ENCODE results near the gene MZT2B.
"Not testable (repeated sequence)": the region's sequence is repeated elsewhere in the genome, so short reads cannot be mapped to it uniquely, and the experiment has no call there.

MZT2B gene

DNA sequence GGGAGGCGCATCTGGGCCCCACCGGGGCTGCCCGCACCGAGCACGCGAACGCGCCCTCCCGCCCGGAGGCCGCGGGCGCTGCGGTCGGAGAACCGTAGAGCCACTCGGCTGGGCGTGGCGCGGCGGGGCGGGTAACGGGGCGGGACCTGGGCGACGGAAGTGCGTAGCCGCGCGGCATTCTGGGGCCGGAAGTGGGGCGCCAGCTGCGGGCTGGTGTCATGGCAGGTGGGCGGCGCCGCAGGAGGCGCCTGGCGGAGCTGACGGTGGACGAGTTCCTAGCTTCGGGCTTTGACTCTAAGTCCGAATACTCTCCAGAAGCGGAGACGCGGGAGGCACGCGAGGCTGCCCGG, 47.1 kb downstream of the MZT2B start:
- not testable (repeated sequence) for H3K27ac ChIP-seq (ENCODE audit: low read depth, low read length); H3K4me1 ChIP-seq (ENCODE audit: control insufficient read depth, insufficient read depth, low read length, unreplicated experiment); H3K27me3 ChIP-seq (ENCODE audit: insufficient read depth, low read length); H3K79me2 ChIP-seq (ENCODE audit: control insufficient read depth, insufficient read depth, low read length, unreplicated experiment); H3K36me3 ChIP-seq (ENCODE audit: insufficient read depth, low read length); H3K4me3 ChIP-seq (ENCODE audit: low read depth, low read length); H2AFZ ChIP-seq (ENCODE audit: low read length, unreplicated experiment)

DNA sequence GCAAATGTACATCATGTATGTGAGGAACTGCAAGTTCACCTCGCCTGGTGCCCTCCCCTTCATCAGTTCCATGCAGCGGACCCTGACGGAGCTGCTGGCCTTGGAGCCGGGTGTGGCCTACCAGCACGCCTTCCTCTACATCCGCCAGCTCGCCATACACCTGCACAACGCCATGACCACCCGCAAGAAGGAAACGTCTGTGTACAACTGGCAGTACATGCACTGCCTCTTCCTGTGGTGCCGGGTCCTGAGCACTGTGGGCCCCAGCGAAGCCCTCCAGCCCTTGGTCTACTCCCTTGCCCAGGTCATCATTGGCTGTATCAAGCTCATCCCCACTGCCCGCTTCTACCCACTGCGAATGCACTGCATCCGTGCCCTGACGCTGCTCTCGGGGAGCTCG, 48.3 kb downstream of the MZT2B start:
- H3K79me2 ChIP-seq (ENCODE audit: control insufficient read depth, insufficient read depth, low read length, unreplicated experiment); H2AFZ ChIP-seq (ENCODE audit: low read length, unreplicated experiment); H3K27ac ChIP-seq (ENCODE audit: low read depth, low read length); H3K4me1 ChIP-seq (ENCODE audit: control insufficient read depth, insufficient read depth, low read length, unreplicated experiment); H3K36me3 ChIP-seq (ENCODE audit: insufficient read depth, low read length); H3K4me3 ChIP-seq (ENCODE audit: low read depth, low read length); H3K27me3 ChIP-seq (ENCODE audit: insufficient read depth, low read length): not testable (repeated sequence)

DNA sequence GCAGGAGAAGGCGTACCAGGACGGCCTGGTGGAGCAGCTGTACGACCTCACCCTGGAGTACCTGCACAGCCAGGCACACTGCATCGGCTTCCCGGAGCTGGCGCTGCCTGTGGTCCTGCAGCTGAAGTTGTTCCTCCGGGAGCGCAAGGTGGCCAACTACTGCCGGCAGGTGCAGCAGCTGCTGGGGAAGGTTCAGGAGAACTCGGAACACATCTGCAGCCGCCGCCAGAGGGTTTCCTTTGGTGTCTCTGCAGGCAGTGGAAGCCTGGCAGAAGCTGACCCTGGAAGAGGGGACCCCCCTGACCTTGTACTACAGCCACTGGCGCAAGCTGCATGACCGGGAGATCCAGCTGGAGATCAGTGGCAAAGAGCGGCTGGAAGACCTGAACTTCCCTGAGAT, 48.8 kb downstream of the MZT2B start:
- not testable (repeated sequence) for H3K36me3 ChIP-seq (ENCODE audit: insufficient read depth, low read length); H3K27ac ChIP-seq (ENCODE audit: low read depth, low read length); H3K79me2 ChIP-seq (ENCODE audit: control insufficient read depth, insufficient read depth, low read length, unreplicated experiment); H3K4me3 ChIP-seq (ENCODE audit: low read depth, low read length); H3K4me1 ChIP-seq (ENCODE audit: control insufficient read depth, insufficient read depth, low read length, unreplicated experiment); H2AFZ ChIP-seq (ENCODE audit: low read length, unreplicated experiment); H3K27me3 ChIP-seq (ENCODE audit: insufficient read depth, low read length)

DNA sequence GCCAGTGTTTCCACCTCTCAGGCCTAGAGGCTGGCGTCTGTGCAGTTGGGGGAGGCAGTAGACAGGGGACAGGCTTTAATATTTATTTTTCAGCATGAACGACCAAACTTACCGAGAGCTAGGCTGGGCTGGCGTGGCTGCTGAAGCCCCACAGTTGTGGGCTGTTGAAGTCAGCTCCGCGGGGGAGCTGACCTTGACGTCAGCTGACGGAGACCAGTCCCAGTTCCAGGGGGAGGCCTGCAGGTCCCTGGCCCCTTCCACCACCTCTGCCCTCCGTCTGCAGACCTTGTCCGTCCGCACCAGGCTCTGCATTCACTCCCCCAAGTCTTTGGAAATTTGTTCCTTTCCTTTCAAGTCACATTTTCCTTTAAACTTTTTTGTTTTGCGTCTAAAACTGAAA, 49.6 kb downstream of the MZT2B start:
- peaks cover 3% of the 10 kb centered on the region; the same call in 1 of the 2 replicates for H3K27me3 ChIP-seq (ENCODE audit: insufficient read depth, low read length)
- no peak overlapping the region for H2AFZ ChIP-seq (ENCODE audit: low read length, unreplicated experiment)
- H3K4me3 ChIP-seq (ENCODE audit: low read depth, low read length): no peak overlapping the region
- H3K79me2 ChIP-seq (ENCODE audit: control insufficient read depth, insufficient read depth, low read length, unreplicated experiment): no peaks in the 10 kb centered on the region
- H3K36me3 ChIP-seq (ENCODE audit: insufficient read depth, low read length): no peaks in the 10 kb centered on the region
- H3K4me1 ChIP-seq (ENCODE audit: control insufficient read depth, insufficient read depth, low read length, unreplicated experiment): no peaks in the 10 kb centered on the region
- no peak overlapping the region for H3K27ac ChIP-seq (ENCODE audit: low read depth, low read length)

DNA sequence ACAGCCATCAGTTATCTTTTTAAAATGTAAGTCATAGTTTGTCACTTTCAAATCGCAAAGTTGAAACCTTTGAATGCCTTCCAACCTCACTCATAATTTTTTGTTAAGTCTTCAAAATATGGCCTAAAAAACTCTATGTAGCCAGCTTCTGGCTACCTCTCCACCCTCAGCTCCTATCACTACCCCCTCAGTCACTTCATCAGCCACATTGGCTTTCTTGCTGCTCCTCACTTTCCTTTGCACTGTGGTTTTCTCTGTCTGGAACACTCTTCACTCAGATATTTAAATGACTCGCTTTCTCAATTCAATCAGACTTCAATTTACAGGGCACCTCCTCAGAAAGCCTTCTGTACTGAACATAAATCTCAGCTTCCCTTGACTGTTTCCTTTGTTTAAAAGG, 51.0 kb downstream of the MZT2B start:
- H3K36me3 ChIP-seq (ENCODE audit: insufficient read depth, low read length); H3K4me3 ChIP-seq (ENCODE audit: low read depth, low read length); H3K27ac ChIP-seq (ENCODE audit: low read depth, low read length); H3K27me3 ChIP-seq (ENCODE audit: insufficient read depth, low read length); H2AFZ ChIP-seq (ENCODE audit: low read length, unreplicated experiment); H3K79me2 ChIP-seq (ENCODE audit: control insufficient read depth, insufficient read depth, low read length, unreplicated experiment); H3K4me1 ChIP-seq (ENCODE audit: control insufficient read depth, insufficient read depth, low read length, unreplicated experiment): not testable (repeated sequence)

DNA sequence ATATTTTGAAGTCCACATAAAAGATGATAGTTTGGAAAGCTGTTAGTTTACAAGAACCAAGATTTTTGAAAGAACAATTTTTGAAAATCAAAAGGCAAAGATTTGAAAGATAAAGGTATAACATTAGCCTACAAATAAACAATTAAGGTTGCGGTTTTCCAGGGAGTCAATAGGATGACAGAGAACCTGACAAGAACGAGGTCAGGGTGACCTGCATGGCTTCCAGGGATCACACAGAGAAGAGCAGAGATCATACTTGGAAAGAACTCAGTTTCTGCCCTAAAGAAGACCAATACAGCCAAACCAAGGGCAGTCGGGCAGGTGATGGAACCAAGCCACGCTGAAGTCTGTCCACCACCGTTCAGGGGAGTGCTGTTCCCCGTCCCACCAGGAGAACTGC, 57.5 kb downstream of the MZT2B start:
- H3K36me3 ChIP-seq (ENCODE audit: insufficient read depth, low read length); H3K79me2 ChIP-seq (ENCODE audit: control insufficient read depth, insufficient read depth, low read length, unreplicated experiment); H3K27ac ChIP-seq (ENCODE audit: low read depth, low read length); H3K4me3 ChIP-seq (ENCODE audit: low read depth, low read length); H3K27me3 ChIP-seq (ENCODE audit: insufficient read depth, low read length); H2AFZ ChIP-seq (ENCODE audit: low read length, unreplicated experiment): not testable (repeated sequence)
- H3K4me1 ChIP-seq (ENCODE audit: control insufficient read depth, insufficient read depth, low read length, unreplicated experiment): peaks cover 10% of the 10 kb centered on the region
